ENCODE results near the gene PKD1.
"Not testable (repeated sequence)": the region's sequence is repeated elsewhere in the genome, so short reads cannot be mapped to it uniquely, and the experiment has no call there.

Gene PKD1

DNA sequence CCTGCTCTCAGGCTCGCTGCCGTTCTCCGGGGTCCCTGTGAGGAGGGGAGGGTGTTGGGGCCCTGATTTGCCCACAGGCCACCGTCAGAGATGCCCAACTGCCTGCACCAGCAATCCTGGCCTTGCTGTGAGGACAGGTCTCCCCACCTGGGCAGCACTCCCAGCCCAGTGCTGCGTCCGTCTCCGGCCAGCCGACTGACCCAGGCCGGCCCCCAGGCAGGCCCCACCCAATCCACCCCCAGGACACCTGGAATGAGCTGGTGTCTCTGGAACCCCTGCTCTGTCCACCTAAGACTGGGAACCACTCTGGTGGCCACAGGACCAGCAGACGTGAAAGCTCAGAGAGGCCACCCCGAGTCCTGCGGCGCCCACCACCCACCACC, 20.1 kb downstream of the PKD1 start:
- Histone ChIP-seq H3K36me3 (no peaks in the 10 kb centered on the region), H3K4me1 (no peaks in the 10 kb centered on the region), H3K9me3 (no peaks in the 10 kb centered on the region), H3K4me3 (ENCODE audit: low read depth, low read length) (no peak overlapping the region), H3K27me3 (no peaks in the 10 kb centered on the region)
- TF ChIP-seq, protein P1, sequence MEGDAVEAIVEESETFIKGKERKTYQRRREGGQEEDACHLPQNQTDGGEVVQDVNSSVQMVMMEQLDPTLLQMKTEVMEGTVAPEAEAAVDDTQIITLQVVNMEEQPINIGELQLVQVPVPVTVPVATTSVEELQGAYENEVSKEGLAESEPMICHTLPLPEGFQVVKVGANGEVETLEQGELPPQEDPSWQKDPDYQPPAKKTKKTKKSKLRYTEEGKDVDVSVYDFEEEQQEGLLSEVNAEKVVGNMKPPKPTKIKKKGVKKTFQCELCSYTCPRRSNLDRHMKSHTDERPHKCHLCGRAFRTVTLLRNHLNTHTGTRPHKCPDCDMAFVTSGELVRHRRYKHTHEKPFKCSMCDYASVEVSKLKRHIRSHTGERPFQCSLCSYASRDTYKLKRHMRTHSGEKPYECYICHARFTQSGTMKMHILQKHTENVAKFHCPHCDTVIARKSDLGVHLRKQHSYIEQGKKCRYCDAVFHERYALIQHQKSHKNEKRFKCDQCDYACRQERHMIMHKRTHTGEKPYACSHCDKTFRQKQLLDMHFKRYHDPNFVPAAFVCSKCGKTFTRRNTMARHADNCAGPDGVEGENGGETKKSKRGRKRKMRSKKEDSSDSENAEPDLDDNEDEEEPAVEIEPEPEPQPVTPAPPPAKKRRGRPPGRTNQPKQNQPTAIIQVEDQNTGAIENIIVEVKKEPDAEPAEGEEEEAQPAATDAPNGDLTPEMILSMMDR (IDR thresholded peaks at IDR 0.05; ENCODE audit: low read depth, low read length), result no peak
- no peak for DNase-seq

DNA sequence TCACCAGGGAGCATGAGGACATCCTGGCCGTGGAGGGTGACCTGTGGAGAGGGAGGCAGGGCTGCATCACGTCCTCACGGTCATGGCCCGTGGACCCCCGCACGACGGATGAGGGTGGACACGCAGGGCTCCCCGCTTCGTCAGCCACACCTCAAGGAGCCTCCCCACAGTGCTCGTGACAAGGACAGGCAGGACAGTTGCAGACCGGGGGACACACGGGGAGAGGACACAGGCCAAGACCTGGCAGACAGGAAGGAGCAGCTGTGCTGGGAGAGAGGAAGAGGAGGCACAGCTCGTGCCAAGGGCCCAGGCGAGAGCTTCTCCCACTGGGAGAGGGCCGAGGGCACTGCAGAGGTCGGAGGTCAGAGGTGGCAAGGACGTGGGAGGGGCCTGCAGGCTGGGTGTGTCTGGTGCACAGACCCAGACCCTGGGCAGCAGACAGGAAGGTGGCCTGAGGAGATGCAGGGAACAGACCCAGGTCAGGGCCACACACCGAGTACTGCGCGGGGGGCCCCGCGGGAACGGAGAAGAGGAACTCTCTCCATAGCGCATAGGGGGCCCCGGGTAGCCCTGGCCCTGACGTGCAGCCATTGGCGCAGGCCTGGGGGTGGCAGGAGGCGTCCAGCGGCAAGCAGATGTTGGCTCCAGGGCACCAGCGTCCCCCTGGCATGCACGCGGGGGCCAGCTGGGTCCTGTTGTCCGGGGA, 20.7 kb downstream of the PKD1 start:
- H3K4me3 ChIP-seq (ENCODE audit: low read depth, low read length); DNase-seq; H3K27me3 ChIP-seq; H3K9me3 ChIP-seq; H3K36me3 ChIP-seq; H3K4me1 ChIP-seq: not testable (repeated sequence)

DNA sequence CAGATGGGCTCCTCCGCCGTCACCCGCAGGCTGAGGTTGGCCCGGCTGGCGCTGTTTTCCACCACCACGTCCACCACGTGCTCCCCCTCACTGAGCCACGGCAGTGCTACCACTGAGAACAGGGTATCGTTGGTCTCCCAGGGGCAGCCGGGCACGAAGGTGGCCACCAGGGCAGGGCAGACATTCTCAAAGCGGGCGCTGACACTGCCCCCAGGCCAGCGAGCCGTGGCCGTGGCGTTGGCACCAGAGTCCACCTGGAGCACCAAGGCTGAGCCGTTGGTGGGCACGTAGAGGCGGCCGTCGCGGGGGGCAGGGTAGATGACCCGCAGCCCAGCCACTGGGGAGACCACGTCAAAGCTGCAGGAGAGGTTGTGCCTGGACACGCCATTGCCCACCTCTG, 21.5 kb downstream of the PKD1 start:
- H3K9me3 ChIP-seq; DNase-seq; H3K4me3 ChIP-seq (ENCODE audit: low read depth, low read length); H3K36me3 ChIP-seq; H3K27me3 ChIP-seq; H3K4me1 ChIP-seq: not testable (repeated sequence)

DNA sequence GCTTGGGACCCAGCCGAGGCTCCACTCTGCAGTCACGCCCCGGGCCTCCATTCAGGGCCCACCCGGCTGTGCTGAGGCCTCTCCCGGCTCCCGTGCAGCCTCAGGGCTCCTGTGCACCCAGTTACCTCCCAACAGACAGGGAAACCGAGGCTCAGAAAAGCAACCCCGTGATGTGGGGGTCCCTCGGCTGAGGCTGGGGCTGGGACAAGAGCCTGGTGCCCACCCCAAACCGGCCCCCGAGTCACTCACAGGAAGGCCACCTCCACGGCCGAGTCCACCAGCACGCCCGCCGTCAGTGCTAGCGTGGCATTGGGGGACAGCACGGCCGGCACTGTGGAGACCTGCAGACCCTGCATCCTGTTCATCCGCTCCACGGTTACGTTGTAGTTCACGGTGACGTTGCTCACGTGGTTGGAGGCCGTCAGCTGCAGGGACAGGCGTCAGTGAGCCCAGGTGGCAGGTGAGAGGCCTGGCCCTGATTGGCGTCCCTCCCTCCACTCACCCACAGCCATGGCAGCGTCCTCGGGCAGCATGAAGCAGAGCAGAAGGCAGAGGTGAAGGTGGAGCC, 23.1 kb downstream of the PKD1 start:
- H3K4me1 ChIP-seq; H3K9me3 ChIP-seq; H3K36me3 ChIP-seq; DNase-seq; H3K4me3 ChIP-seq (ENCODE audit: low read depth, low read length); H3K27me3 ChIP-seq: not testable (repeated sequence)

DNA sequence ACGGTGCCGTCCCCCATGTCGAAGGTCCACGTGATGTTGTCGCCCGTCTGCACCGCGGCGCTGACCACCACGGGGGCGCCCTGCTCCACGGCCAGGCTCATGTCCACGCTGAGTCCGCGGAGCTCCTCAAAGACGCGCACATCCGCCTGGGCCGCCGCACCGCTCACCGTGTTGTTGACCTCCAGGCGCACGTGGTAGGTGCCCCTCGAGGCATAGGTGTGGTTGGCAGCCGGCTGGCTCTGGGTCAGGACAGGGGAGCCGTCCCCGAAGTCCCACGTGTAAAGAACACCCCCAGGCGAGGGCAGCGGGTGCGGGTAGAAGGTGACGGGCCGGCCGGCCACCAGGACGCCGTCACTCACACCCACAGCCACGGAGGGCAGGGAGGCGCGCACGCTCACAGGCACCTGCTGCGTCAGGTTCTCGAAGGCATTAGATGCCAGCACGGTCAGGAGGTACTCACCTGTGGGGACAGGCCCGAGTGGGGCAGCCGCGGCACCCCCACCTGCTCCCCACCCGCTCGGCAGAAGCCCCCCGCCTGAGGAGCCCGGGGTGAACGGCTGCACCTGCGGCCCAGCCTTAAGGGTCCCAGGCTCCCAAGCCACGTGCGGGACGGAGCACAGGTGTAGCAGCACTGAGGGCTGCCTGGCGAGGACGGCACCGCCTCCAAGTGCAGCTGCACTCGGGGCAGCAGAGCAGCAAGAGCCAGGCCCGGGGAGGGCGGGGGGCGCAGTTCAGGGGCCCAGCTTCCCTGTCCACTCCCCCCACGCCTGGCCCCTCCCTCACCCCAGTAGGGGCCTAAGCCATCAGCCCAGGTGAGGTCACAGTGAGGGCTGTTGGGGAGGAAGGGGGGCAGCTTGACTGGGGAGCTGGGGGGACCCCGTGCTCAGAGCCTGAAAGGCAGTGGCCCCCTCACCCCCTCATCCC, 24.0 kb downstream of the PKD1 start:
- H3K27me3 ChIP-seq; H3K36me3 ChIP-seq; H3K4me1 ChIP-seq; DNase-seq; H3K9me3 ChIP-seq; H3K4me3 ChIP-seq (ENCODE audit: low read depth, low read length): not testable (repeated sequence)

DNA sequence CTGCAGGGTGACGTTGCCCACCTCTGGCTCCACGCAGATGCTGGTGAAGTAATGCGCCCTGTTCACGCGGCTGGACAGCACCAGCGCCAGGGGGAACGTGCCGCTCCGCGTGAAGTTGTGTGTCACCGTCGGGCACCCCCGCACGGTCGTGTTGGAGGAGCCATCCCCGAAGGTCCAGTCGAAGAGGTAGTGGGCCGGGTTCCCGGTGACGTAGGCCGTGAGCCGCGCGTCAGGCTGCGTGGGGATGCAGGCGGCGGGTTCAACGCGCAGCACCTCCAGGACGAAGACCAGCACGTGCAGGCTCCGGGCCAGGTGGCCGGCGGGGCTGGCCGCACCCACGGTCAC, 24.7 kb downstream of the PKD1 start:
- H3K27me3 ChIP-seq; DNase-seq; H3K4me1 ChIP-seq; H3K4me3 ChIP-seq (ENCODE audit: low read depth, low read length); H3K36me3 ChIP-seq; H3K9me3 ChIP-seq: not testable (repeated sequence)

DNA sequence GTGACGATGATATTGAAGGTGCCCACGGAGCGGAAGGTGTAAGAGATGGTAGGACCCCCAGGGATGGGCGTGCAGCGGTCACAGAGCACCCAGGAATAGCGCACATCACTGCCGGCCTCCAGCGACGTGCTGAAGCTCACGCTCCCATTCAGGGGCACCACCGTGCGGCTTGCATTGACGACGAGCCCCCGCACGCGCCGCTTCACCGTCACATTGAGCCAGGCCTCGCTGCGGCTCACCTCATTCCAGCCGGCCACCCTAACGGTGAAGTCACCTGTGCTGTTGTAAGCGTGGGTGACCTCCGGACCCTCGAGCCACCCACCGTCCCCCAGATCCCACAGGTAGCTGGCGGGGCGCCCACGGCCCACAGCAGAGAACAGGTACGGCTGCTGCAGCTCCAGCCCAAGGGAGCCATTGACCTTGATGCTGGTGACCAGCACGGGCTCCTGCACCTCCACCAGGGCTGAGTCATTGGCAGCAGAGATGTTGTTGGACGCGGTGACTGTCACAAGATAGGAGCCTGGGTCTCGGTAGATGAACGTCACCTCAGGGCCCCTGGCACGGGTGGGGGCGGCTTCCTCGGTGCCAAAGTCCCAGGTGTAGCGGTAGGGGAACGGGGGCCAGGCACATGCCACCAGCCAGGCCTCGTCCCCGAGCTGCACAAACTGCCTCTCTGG, 25.2 kb downstream of the PKD1 start:
- not testable (repeated sequence) for H3K4me1 ChIP-seq; H3K27me3 ChIP-seq; H3K36me3 ChIP-seq; H3K9me3 ChIP-seq; DNase-seq; H3K4me3 ChIP-seq (ENCODE audit: low read depth, low read length)

DNA sequence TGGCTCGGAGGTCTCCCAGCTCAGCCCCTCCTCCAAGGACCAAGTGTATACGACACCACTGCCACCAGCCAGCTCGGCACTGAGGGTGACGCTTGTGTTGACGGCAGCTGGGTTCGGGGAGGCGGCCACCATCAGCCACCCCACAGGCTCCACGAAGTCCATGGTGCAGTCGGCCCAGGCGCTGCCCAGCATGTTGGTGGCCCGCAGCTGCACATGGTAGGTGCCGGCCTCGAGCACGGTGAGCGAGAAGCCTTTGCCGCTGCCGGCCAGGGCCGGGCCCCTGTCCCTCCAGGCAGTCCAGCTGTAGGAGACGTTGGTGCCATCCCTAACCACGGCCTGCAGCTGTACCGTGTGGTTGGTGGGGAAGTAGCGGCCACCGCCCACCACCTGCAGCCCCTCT, 25.8 kb downstream of the PKD1 start:
- not testable (repeated sequence) for DNase-seq; H3K9me3 ChIP-seq; H3K4me3 ChIP-seq (ENCODE audit: low read depth, low read length); H3K36me3 ChIP-seq; H3K27me3 ChIP-seq; H3K4me1 ChIP-seq

DNA sequence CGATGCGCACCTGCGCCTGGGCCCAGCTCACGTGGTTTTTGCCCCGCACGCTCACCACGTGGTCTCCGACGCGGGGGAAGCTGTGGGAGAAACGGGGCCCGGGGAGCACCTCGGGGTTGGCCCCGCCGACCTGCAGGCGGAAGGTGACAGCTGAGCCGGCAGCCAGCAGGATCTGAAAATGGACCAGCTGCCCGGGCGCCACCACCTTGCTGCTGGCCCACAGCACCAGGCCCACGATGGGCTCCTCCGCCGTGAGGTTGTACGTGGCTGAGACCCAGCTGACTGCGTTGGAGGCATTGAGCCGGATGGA, 26.5 kb downstream of the PKD1 start:
- DNase-seq; H3K9me3 ChIP-seq; H3K4me3 ChIP-seq (ENCODE audit: low read depth, low read length); H3K36me3 ChIP-seq; H3K4me1 ChIP-seq; H3K27me3 ChIP-seq: not testable (repeated sequence)

DNA sequence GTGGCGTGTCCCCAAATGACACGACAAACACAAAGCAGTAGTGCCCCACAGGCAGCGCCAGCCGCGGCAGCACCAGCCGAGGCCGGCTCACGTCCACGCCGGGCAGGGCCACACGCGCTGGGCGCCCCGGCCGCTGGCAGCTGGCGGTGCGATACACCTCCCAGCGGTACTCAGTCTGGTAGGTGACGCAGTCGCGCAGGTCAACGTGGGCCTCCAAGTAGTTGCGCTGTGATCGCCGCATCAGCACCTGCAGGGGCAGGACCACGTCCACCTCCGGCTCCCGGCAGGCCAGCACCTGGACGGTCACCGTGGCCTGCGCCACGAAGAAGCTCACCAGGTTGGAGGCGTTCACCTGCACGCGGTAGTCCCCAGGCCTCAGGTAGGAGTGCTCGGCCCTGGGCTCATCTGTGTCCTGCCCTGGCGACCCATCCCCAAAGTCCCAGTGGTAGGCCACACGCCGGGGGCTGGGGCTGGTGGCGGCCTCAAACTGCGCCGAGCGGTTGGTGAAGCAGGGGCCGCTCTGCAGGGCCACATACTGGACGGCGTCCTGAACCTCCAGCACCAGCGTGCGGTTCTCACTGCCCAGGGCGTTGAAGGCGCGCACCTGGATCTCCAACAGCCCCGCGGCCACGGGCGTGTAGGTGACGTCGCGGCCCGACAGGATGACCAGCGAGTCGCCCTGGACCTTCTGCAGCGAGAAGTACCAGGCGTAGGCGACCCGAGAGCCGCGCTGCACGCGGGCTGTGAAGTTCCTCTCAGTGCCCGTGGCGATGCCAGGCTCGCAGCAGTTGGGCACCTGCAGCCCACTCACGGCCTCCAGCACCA, 27.0 kb downstream of the PKD1 start:
- not testable (repeated sequence) for DNase-seq; H3K4me1 ChIP-seq; H3K9me3 ChIP-seq; H3K27me3 ChIP-seq; H3K4me3 ChIP-seq (ENCODE audit: low read depth, low read length); H3K36me3 ChIP-seq

DNA sequence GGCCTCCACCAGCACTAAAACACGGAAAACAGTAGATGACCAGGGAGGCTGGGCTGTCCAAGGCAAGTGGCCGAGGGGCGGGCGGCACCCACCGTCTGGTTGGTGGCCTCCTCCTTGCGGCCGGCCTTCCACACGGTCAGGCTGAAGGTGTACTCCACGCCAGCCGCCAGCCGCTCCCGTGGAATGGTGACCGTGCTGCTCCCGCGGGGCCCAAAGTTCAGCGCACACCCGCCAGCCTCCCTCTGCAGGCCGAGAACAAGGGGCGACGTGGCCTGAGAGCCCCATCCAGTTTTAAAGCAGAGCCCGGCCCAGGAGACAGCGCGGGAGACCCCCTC, 27.9 kb downstream of the PKD1 start:
- not testable (repeated sequence) for H3K9me3 ChIP-seq, H3K4me1 ChIP-seq

DNA sequence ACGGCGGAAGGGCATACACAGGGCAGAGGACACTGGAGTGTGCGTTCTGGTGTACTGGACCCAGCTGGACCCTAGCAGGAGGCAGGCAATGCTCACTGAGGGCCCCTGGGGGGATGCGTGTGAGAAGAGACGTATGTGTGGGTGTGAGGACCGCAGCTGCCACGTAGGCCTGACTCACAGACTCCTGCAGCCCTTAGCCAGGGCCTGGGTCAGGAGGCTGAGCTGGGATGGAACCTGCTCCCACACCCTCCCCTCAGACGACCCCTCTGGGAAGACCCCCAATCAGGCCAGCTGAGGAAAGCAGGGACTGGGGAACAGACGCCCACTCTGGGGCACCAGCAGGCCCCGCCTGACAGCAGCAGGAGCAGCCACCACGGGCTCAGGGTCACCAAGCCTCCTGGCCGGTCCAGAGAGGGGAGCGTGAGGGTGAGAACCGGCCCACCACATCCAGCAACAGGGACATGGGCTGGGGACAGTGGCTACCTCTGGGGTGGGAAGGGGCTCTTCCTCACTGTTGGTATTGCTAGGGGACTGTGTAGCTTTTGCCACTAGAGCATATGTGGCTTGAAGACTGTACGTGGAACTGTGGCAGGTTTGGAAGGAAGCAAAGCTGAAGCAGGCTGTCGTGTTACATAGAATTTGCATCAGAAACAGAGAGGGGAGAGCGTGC, 28.4 kb downstream of the PKD1 start:
- H3K9me3 ChIP-seq; H3K4me3 ChIP-seq (ENCODE audit: low read depth, low read length); H3K27me3 ChIP-seq; DNase-seq; H3K36me3 ChIP-seq; H3K4me1 ChIP-seq: not testable (repeated sequence)

More for the DNA sequence above, 27.9 kb downstream of the PKD1 start:
- not testable (repeated sequence) for H3K36me3 ChIP-seq; DNase-seq; H3K4me3 ChIP-seq (ENCODE audit: low read depth, low read length); H3K27me3 ChIP-seq

DNA sequence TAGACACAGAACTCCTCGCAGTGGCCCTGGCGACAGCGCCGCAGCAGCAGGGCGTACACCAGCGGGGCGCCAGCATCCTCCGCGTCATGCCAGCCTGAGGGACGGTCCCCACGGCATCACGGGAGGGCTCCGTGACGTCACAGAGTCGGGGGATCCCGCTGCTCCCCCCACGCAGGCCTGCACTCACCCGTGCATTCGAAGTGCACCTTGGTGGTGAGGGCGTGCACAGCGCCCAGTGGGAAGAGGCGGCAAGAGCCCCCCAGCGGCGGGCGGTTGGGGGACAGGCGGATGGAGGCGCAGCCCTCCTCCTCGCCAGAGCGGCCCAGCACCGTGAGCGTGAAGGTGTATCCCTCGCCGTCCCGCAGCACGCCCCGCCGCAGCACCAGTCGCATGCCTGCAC, 29.5 kb downstream of the PKD1 start:
- H3K27me3 ChIP-seq; H3K36me3 ChIP-seq; H3K4me3 ChIP-seq (ENCODE audit: low read depth, low read length); DNase-seq; H3K4me1 ChIP-seq; H3K9me3 ChIP-seq: not testable (repeated sequence)

DNA sequence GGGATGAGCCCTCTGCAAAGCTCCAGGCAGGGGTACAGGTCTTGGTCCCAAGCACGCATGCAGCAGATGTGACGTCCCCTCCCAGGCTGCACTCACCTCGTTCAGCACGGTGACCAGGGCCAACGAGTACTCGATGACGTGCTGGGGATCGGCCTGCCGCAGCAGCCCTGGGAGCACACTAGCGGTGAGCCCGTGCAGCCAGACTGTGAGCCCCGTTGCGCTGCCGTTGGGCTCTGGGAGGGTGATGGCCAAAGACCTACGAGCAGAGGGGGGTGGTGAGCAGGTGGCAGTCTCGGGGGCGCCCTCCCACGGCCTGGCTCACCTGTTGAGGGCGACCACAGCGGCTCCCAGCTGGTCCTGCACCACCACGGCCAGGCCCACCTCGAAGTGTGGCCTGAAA, 29.9 kb downstream of the PKD1 start:
- H3K36me3 ChIP-seq; H3K27me3 ChIP-seq; DNase-seq; H3K9me3 ChIP-seq; H3K4me1 ChIP-seq; H3K4me3 ChIP-seq (ENCODE audit: low read depth, low read length): not testable (repeated sequence)
